OCI-LY7 (cell line): Measurements from ENCODE around the gene ARPC2. TPM values are rescaled to one million over a fixed set of nuclear protein-coding genes. Genes with fewer than 3 reads are reported as not detected.
"Not testable (repeated sequence)": the region's sequence is repeated elsewhere in the genome, so short reads cannot be mapped to it uniquely, and the experiment has no call there.

Source experiments
- BruUV-seq: library from RNA; stranded (reverse); fragments of 400-500 nt; replicated peaks from 2 replicates; lab custom pipeline; 2021; lab: Mats Ljungman, UMichigan
- CTCF ChIA-PET: fragments of 300-600 bp; sonication (Branson Sonifier 250); formaldehyde crosslinking; loops from one replicate; lab custom pipeline; 2022; ENCODE audit warnings: antibody characterized with exemption; ENCODE audit not compliant: unreplicated experiment; lab: Charles Lee
- POLR2A ChIA-PET: fragments of 300-600 bp; sonication (Branson Sonifier 250); formaldehyde crosslinking; loops from one replicate; lab custom pipeline; 2022; ENCODE audit warnings: antibody characterized with exemption; lab: Charles Lee
- DNase-seq: peaks from one replicate; pipeline ENCODE4 v3.0.0-alpha.2; 2015; ENCODE audit warnings: low spot score
- H2AFZ ChIP-seq: fragments of 200-600 bp; sonication (generic), shearing (Covaris generic); 2 replicates; pipeline ENCODE4 v1.6.1; 2014; ENCODE audit warnings: mild to moderate bottlenecking, antibody characterized with exemption, low read length, moderate library complexity
- H3K27ac ChIP-seq: fragments of 200-600 bp; sonication (generic); 2 replicates; pipeline ENCODE4 v1.5.1; 2014; ENCODE audit warnings: mixed run types, low read depth, mild to moderate bottlenecking, moderate library complexity, low read length, inconsistent platforms; ENCODE audit not compliant: poor library complexity, severe bottlenecking
- H3K36me3 ChIP-seq: fragments of 200-600 bp; sonication (generic); 2 replicates; pipeline ENCODE4 v1.6.1; 2014; ENCODE audit warnings: mild to moderate bottlenecking, antibody characterized with exemption, low read length, moderate library complexity, mixed read lengths; ENCODE audit not compliant: insufficient read depth
- H3K4me1 ChIP-seq: fragments of 200-600 bp; sonication (generic); 2 replicates; pipeline ENCODE4 v1.5.1; 2014; ENCODE audit warnings: mild to moderate bottlenecking, low read length; ENCODE audit not compliant: insufficient read depth, poor library complexity, severe bottlenecking
- H3K4me2 ChIP-seq: fragments of 200-600 bp; sonication (generic); 2 replicates; pipeline ENCODE4 v1.6.1; 2014; ENCODE audit warnings: mild to moderate bottlenecking, low read length
- H3K4me3 ChIP-seq: fragments of 200-600 bp; sonication (generic); 2 replicates; pipeline ENCODE4 v1.5.1; 2014; ENCODE audit warnings: mild to moderate bottlenecking, low read depth, low read length; ENCODE audit not compliant: poor library complexity, severe bottlenecking
- H3K79me2 ChIP-seq: fragments of 200-600 bp; sonication (generic); 2 replicates; pipeline ENCODE4 v1.6.1; 2016; ENCODE audit warnings: low read depth, mild to moderate bottlenecking, low read length, moderate library complexity, mixed read lengths; ENCODE audit not compliant: insufficient read depth
- H3K9me2 ChIP-seq: fragments of 200-600 bp; sonication (generic); 2 replicates; pipeline ENCODE4 v1.6.1; 2016; ENCODE audit warnings: mild to moderate bottlenecking, low read length, mixed read lengths; ENCODE audit not compliant: insufficient read depth
- H3K9me3 ChIP-seq: fragments of 200-600 bp; sonication (generic); 2 replicates; pipeline ENCODE4 v1.6.1; 2014; ENCODE audit warnings: mild to moderate bottlenecking, mixed run types, low read length, mixed read lengths
- H4K20me1 ChIP-seq: fragments of 200-600 bp; sonication (generic); 2 replicates; pipeline ENCODE4 v1.6.1; 2014; ENCODE audit warnings: mild to moderate bottlenecking, antibody characterized with exemption, low read length, moderate library complexity, mixed read lengths; ENCODE audit not compliant: insufficient read depth
- EZH2phosphoT487 ChIP-seq: fragments of 200-600 bp; sonication (generic); IDR thresholded peaks from 2 replicates; pipeline ENCODE4 v1.6.1; 2018; ENCODE audit warnings: low read depth, borderline replicate concordance, mild to moderate bottlenecking, mixed run types, antibody characterized with exemption, low read length, moderate library complexity, mixed read lengths
- intact Hi-C: fragments of 100-400 bp; cut with micrococcal nuclease; formaldehyde crosslinking; loops from one replicate; pipeline ENCODE4 v1.10.0; 2022; ENCODE audit not compliant: unreplicated experiment
- total RNA-seq, 2 experiments: library from RNA; depleted of rRNA in 1 of 2; stranded (reverse); fragments of >200 nt in 1 of 2; shearing (Covaris generic) in 1 of 2; gene quantifications; 2 replicates each; pipeline ENCODE4 v1.2.3, GENCODE V29; 2014 to 2022
- TF ChIP-seq, protein P1 (sequence below): fragments of 200-600 bp; sonication (generic); conservative IDR thresholded peaks from 2 replicates; pipeline ENCODE4 v1.5.1; 2014; ENCODE audit warnings: mild to moderate bottlenecking, antibody characterized with exemption, low read length, moderate library complexity, mixed read lengths

ARPC2 gene
- total RNA-seq, 2 experiments from 2014 or later, result 264 to 545 TPM

DNA sequence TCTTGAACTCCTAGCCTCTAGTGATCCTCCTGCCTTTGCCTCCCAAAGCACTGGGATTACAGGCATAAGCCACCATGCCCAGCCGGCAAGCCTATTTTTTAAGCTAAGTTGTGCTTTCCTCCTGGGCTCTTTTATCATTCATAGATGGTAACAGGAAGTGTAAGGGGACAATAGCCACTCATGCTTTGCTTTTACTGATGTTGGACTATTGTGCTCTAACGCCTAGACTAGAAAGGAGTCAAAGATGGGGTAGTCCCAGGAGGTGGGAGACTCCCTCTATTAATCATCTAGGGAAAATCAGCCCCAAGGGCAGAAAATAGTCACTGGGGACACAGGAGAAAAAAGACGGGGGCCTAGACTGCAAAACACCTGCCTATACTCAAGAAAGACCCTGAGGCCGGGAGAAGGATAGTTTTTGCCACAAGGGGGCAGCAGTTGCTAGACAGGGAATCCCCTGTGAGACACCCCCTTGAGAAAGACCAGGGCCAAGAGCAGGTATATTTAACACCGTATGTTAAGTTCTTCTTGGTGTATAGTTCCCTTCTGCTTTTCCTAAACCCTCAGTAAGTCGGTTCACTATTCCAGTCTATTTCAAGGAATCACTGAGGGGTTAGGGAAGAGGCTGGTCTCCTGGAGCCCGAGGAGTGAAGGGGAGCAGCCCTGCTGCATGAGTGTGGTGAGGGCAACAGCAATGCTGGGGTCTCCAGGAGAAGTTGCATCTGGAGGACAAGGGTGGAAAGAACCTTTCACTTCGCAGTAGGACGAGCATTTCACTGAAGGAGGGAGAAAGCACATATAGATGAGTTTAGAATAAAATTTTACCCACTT lies 48.1 kb upstream of the ARPC2 start:
- no peaks in the 10 kb centered on the region for H3K36me3 ChIP-seq
- H3K79me2 ChIP-seq, result no peaks in the 10 kb centered on the region
- no peaks in the 10 kb centered on the region for H3K9me3 ChIP-seq
- H4K20me1 ChIP-seq, result no peaks in the 10 kb centered on the region
- CTCF ChIA-PET, result no interaction called here
- TF ChIP-seq, protein P1, sequence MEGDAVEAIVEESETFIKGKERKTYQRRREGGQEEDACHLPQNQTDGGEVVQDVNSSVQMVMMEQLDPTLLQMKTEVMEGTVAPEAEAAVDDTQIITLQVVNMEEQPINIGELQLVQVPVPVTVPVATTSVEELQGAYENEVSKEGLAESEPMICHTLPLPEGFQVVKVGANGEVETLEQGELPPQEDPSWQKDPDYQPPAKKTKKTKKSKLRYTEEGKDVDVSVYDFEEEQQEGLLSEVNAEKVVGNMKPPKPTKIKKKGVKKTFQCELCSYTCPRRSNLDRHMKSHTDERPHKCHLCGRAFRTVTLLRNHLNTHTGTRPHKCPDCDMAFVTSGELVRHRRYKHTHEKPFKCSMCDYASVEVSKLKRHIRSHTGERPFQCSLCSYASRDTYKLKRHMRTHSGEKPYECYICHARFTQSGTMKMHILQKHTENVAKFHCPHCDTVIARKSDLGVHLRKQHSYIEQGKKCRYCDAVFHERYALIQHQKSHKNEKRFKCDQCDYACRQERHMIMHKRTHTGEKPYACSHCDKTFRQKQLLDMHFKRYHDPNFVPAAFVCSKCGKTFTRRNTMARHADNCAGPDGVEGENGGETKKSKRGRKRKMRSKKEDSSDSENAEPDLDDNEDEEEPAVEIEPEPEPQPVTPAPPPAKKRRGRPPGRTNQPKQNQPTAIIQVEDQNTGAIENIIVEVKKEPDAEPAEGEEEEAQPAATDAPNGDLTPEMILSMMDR, result peak; percentile 96
- no peak for TF ChIP-seq EZH2phosphoT487
- H3K9me2 ChIP-seq, result no peaks in the 10 kb centered on the region
- peak; percentile 76 for DNase-seq
- no peak overlapping the region for H3K4me2 ChIP-seq
- H3K4me3 ChIP-seq, result no peak overlapping the region
- H2AFZ ChIP-seq, result no peak overlapping the region
- POLR2A ChIA-PET, result no interaction called here
- no peaks in the 10 kb centered on the region for H3K4me1 ChIP-seq
- intact Hi-C loops, result loop anchor here (2.0 to 5.0 kb wide), 2 partner anchors 88 to 103 kb away; partner anchors contain the start of genes AAMP and PNKD
- BruUV-seq, result no TSS peak
- no peak overlapping the region for H3K27ac ChIP-seq

DNA sequence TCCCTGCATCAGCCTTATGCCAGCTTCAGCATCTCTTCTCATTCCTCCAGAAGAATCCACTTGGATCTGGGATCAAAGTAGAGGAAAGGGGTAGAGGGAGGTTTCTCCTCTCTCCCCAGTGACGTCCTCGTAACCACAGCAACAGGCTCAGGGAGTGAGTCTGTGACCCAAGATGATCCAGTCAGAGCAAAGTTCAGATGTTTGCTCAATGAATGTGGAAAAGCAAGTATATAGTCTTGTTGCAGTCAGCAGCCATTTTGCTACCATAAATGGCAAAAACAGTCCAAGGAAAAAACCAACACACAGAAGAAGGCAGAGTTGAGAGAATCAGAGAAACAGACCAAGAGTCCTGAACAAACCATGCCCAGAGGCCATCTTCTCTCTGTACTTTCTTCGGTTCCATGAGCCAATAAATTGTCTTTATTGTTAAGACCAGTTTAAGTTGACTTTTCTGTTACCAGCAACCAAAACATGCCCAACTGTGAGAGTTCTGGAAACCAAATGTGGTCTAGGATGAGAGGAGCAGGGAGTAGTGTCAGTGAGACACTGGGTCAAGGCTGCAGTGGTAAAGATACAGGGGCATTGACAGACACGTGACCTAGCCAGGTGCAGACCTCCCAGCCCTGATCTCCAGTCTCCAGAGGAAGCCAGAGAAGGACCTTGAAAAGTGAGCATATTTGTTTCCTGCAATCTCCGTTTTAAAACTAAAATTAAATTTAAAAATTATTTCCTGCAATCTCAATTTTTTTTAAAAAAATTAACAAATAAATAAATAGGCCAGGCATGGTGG lies 47.0 kb upstream of the ARPC2 start:
- Histone ChIP-seq H3K36me3 (no peaks in the 10 kb centered on the region), H3K4me1 (no peaks in the 10 kb centered on the region), H2AFZ (no peak overlapping the region), H3K9me3 (no peaks in the 10 kb centered on the region), H3K27ac (no peak overlapping the region), H3K4me3 (no peak overlapping the region), H3K79me2 (no peaks in the 10 kb centered on the region), H3K9me2 (no peaks in the 10 kb centered on the region), H3K4me2 (no peak overlapping the region), H4K20me1 (no peaks in the 10 kb centered on the region)
- POLR2A ChIA-PET, result interaction anchor here (1.1 kb wide), 1 partner anchor 102 kb away, joined by 3 read pairs; no protein-coding TSS in a partner anchor
- intact Hi-C loops, result loop anchor here (2.0 to 5.0 kb wide), 2 partner anchors 87 to 102 kb away; partner anchors contain the start of genes AAMP and PNKD
- BruUV-seq, result no TSS peak
- peak; percentile 19 for DNase-seq
- CTCF ChIA-PET, result no interaction called here
- TF ChIP-seq EZH2phosphoT487, result no peak
- TF ChIP-seq, protein P1, result no peak

DNA sequence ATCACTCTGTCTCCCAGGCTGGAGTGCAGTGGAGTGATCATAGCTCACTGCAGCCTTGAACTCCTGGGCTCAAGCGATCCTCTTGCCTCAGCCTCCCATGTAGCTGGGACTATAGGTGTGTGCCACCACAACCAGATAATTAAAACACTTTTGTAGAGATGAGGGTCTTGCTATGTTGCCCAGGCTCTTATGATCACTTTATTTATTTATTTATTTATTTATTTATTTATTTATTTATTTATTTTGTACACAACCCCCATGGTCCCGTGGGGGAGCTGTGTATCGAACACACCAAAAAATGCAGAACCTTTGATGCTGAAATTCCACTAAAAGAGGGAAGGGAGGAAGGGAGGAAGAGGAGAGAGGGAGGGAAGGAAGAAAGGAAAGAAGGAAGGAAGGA lies 45.2 kb upstream of the ARPC2 start:
- BruUV-seq, H3K36me3 ChIP-seq, H3K9me3 ChIP-seq, H3K9me2 ChIP-seq, CTCF ChIA-PET, H3K27ac ChIP-seq, H4K20me1 ChIP-seq, intact Hi-C loops, H3K4me2 ChIP-seq, H3K4me1 ChIP-seq, H3K79me2 ChIP-seq, DNase-seq, H2AFZ ChIP-seq, H3K4me3 ChIP-seq: not testable (repeated sequence)
- POLR2A ChIA-PET, result interaction anchor here (0.6 kb wide), 1 partner anchor 39 kb away, joined by 3 read pairs; no protein-coding TSS in a partner anchor
